ENCODE measurements around the gene RRBP1. TPM values are rescaled to one million over a fixed set of nuclear protein-coding genes. Genes with fewer than 3 reads are reported as not detected.

Gene RRBP1
- total RNA-seq, 2 donors from 2014 or later: 191 to 212 TPM

DNA sequence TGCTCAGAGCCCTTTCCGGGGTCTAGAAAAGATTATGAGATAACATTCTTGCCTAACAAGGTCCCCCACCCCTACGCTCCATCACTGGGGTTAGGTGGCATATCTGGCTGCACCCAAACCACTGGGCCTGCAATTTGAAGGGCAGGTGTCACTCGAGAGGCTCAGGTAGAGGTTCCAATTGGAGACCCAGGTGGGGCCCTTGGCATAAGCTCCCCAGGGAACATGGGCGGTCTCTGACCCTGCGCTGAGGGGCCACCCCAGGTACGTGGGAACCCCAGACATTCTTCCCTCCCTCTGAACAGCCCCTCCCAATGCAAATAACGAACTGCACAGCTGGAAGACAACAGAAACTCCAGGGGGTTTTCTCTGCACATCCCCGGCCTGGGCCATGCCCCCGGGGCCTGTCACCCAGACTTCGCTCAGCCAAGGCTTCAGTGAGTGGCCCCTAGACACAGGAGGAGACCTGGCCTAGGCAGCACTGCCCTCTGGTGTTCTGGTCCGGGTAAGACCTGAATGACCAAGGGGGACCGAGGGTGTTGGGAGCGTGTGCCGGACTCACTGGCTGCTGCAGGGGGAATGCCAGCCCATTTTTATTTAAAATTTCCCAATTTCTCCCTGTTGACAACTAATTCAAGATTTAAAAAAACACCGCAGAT, 64.7 kb downstream of the RRBP1 start:
- Histone ChIP-seq H3K4me1 (ENCODE audit: control insufficient read depth, insufficient read depth, low read length) (no peaks in the 10 kb centered on the region), H3K9ac (ENCODE audit: extremely low read depth, low read length, poor library complexity, severe bottlenecking) (no peak overlapping the region), H3K27ac (ENCODE audit: low read depth, low read length) (no peak overlapping the region), H3K9me3 (ENCODE audit: control insufficient read depth, low read length) (no peaks in the 10 kb centered on the region), H3K27me3 (ENCODE audit: control insufficient read depth, insufficient read depth, low read length, poor library complexity, severe bottlenecking) (no peaks in the 10 kb centered on the region), H3K36me3 (ENCODE audit: control insufficient read depth, insufficient read depth, low read length) (peaks cover 67% of the 10 kb centered on the region), H3K4me3 (ENCODE audit: low read length) (no peak overlapping the region)
- TF ChIP-seq CTCF (conservative IDR thresholded peaks at IDR 0.05): peak; percentile 86
- Mint-ChIP-seq H3K27me3 (ENCODE audit: insufficient read depth) (no peaks in the 10 kb centered on the region), H3K9me3 (no peaks in the 10 kb centered on the region), H3K27ac (no peak overlapping the region), H3K4me1 (peaks cover 3% of the 10 kb centered on the region), H3K4me3 (no peak overlapping the region), H3K36me3 (ENCODE audit: low read depth) (peaks cover 43% of the 10 kb centered on the region)
- 76 to 87% methylated on average over 6 to 15 of the region's 15 CpGs for WGBS, 2 experiments (ENCODE audit: insufficient coverage in 1 of 2, insufficient read length in 1 of 2)
- peak; percentile 93 for DNase-seq

DNA sequence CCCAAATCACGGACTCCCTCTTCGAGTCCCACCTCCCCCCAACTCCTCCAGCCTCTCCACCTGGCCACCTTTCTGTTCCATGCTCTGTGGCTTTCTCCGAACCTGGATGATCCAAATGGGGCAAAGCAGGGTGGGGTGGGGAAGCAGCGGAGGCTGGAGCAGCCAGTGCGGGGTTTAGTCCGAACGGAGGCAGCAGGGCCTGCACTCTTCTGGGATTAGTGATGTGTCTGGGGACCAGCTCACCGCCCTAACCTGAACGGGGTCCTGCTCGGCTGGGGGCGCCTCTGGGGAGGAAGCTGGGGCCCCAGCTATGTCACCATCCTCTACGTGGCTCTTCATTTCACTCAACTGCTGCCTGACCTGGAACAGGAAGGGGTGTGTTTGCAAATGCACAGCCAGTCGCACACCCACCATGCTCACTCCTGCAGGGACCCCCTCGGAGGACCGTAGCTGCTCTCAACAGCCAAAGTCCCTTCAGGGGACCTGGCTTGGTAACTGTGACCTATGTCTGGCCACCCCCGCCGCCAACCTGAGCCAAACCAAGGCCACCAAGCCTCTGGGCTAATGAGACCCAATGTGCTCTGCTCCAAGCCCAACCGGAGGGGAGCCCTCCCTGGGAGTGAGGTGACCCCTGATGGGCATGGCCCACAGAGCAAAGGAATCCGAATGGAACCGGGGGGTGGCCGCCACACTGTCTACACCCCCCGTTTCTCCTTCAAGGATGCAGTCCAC, 65.4 kb downstream of the RRBP1 start:
- H3K36me3 Mint-ChIP-seq (ENCODE audit: low read depth): peaks cover 36% of the 10 kb centered on the region

More for the DNA sequence above, 65.4 kb downstream of the RRBP1 start:
- peak; percentile 13 for DNase-seq
- Mint-ChIP-seq H3K4me3 (no peak overlapping the region), H3K9me3 (no peaks in the 10 kb centered on the region), H3K27ac (no peak overlapping the region), H3K27me3 (ENCODE audit: insufficient read depth) (no peaks in the 10 kb centered on the region), H3K4me1 (peaks cover 3% of the 10 kb centered on the region)
- Histone ChIP-seq H3K36me3 (ENCODE audit: control insufficient read depth, insufficient read depth, low read length) (peaks cover 61% of the 10 kb centered on the region), H3K9ac (ENCODE audit: extremely low read depth, low read length, poor library complexity, severe bottlenecking) (no peak overlapping the region), H3K27ac (ENCODE audit: low read depth, low read length) (no peak overlapping the region), H3K27me3 (ENCODE audit: control insufficient read depth, insufficient read depth, low read length, poor library complexity, severe bottlenecking) (no peaks in the 10 kb centered on the region), H3K4me1 (ENCODE audit: control insufficient read depth, insufficient read depth, low read length) (no peaks in the 10 kb centered on the region), H3K9me3 (ENCODE audit: control insufficient read depth, low read length) (no peaks in the 10 kb centered on the region), H3K4me3 (ENCODE audit: low read length) (no peak overlapping the region)
- no peak for TF ChIP-seq CTCF (conservative IDR thresholded peaks at IDR 0.05)
- WGBS, 2 experiments (ENCODE audit: insufficient coverage in 1 of 2, insufficient read length in 1 of 2): 91 to 94% methylated on average over 11 to 22 of the region's 22 CpGs

Measured in endodermal cell (in vitro differentiated cells).